Nephron (organoid): ENCODE results near the gene LAMA2.

ENCODE experiments used
- H3K27ac Mint-ChIP-seq, 3 experiments: 2 replicates each; pipeline ENCODE4 v1.8.0; 2020; ENCODE audit warnings: mixed read lengths in 3 of 3, mild to moderate bottlenecking in 2 of 3, moderate library complexity in 1 of 3
- H3K27me3 Mint-ChIP-seq: 2 replicates; pipeline ENCODE4 v1.8.0; 2021; ENCODE audit warnings: low read depth, mild to moderate bottlenecking, moderate library complexity, mixed read lengths
- H3K36me3 Mint-ChIP-seq: 2 replicates; pipeline ENCODE4 v1.8.0; 2020; ENCODE audit warnings: low read depth, mixed read lengths
- H3K4me1 Mint-ChIP-seq: 2 replicates; pipeline ENCODE4 v1.8.0; 2020; ENCODE audit warnings: mixed read lengths
- H3K4me3 Mint-ChIP-seq, 3 experiments: 2 replicates each; pipeline ENCODE4 v1.8.0; 2020; ENCODE audit warnings: mild to moderate bottlenecking in 3 of 3, mixed read lengths in 3 of 3, moderate library complexity in 2 of 3
- H3K9me3 Mint-ChIP-seq: 2 replicates; pipeline ENCODE4 v1.8.0; 2020; ENCODE audit warnings: mixed read lengths
- TF ChIP-seq, protein P1 (sequence below), 3 experiments: fragments of 200-600 bp; sonication (generic); IDR thresholded peaks; one replicate each; pipeline ENCODE4 v1.5.0; 2021; ENCODE audit warnings: antibody characterized with exemption in 3 of 3; ENCODE audit not compliant: unreplicated experiment in 3 of 3

Gene LAMA2

GRCh38 chr6:129521946-129522345 lies 639.0 kb downstream of the LAMA2 start:
- H3K27me3 Mint-ChIP-seq: no peaks in the 10 kb centered on the region
- no peaks in the 10 kb centered on the region for H3K36me3 Mint-ChIP-seq
- peaks cover 1% of the 10 kb centered on the region for H3K4me1 Mint-ChIP-seq
- H3K4me3 Mint-ChIP-seq: no peak overlapping the region
- H3K27ac Mint-ChIP-seq: no peak overlapping the region
- TF ChIP-seq, protein P1, sequence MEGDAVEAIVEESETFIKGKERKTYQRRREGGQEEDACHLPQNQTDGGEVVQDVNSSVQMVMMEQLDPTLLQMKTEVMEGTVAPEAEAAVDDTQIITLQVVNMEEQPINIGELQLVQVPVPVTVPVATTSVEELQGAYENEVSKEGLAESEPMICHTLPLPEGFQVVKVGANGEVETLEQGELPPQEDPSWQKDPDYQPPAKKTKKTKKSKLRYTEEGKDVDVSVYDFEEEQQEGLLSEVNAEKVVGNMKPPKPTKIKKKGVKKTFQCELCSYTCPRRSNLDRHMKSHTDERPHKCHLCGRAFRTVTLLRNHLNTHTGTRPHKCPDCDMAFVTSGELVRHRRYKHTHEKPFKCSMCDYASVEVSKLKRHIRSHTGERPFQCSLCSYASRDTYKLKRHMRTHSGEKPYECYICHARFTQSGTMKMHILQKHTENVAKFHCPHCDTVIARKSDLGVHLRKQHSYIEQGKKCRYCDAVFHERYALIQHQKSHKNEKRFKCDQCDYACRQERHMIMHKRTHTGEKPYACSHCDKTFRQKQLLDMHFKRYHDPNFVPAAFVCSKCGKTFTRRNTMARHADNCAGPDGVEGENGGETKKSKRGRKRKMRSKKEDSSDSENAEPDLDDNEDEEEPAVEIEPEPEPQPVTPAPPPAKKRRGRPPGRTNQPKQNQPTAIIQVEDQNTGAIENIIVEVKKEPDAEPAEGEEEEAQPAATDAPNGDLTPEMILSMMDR (IDR thresholded peaks at IDR 0.05; ENCODE audit: unreplicated experiment in 3 of 3): no peak
- H3K9me3 Mint-ChIP-seq: no peaks in the 10 kb centered on the region

DNA sequence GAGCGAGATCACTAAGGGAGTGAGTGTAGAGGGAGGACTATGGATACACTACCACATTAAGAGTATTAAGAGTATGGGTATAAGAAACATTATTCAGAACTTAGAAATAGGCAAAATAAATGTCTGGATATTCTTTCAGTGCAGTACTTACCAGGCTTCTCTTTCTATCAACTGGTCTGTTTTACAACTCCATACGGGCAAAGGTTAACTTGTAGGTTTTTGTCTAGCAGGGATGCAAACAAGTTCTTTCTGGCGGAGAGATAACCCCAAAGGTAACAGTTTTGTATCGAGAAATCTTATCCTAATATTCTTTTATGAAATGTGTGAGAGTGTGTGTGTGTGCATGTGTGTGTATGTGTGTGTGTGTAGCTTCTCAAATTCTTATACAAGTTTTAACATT lies 640.9 kb downstream of the LAMA2 start:
- Mint-ChIP-seq H3K27me3 (no peaks in the 10 kb centered on the region), H3K9me3 (no peaks in the 10 kb centered on the region), H3K27ac (peak overlapping the region in 1 of 3 experiments; percentile 38), H3K4me1 (no peaks in the 10 kb centered on the region), H3K36me3 (no peaks in the 10 kb centered on the region), H3K4me3 (no peak overlapping the region)
- TF ChIP-seq, protein P1 (IDR thresholded peaks at IDR 0.05; ENCODE audit: unreplicated experiment in 3 of 3): no peak

DNA sequence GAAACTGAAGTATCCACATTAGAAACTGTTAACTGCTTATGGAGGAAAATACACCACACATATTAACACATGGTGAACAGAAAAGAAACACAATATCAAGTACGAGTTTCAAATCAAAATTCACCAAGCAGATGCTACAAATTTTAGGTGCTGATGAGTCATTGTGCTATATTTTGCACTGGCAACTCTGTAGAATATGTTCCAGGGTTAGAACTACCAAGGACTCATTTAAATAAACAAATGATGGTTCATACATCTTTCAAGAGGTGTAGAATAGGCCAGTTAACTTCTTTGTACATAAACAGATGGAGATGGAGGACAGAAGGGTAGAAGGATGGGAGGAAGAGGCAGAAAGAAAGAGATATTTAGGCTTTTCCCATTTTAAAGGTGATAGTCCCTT lies 642.1 kb downstream of the LAMA2 start:
- no peaks in the 10 kb centered on the region for H3K4me1 Mint-ChIP-seq
- TF ChIP-seq, protein P1 (IDR thresholded peaks at IDR 0.05; ENCODE audit: unreplicated experiment in 3 of 3): no peak
- H3K27ac Mint-ChIP-seq: no peak overlapping the region
- H3K9me3 Mint-ChIP-seq: no peaks in the 10 kb centered on the region
- H3K4me3 Mint-ChIP-seq: no peak overlapping the region
- H3K36me3 Mint-ChIP-seq: no peaks in the 10 kb centered on the region
- no peaks in the 10 kb centered on the region for H3K27me3 Mint-ChIP-seq

- peaks cover 12% of the 10 kb centered on the region for H3K9me3 Mint-ChIP-seq
- no peak overlapping the region for H3K27ac Mint-ChIP-seq
- TF ChIP-seq, protein P1 (IDR thresholded peaks at IDR 0.05; ENCODE audit: unreplicated experiment in 3 of 3): no peak
- H3K4me3 Mint-ChIP-seq: no peak overlapping the region
- no peaks in the 10 kb centered on the region for H3K27me3 Mint-ChIP-seq
- H3K4me1 Mint-ChIP-seq: peaks cover 6% of the 10 kb centered on the region
- H3K36me3 Mint-ChIP-seq: peaks cover 7% of the 10 kb centered on the region
Measured at GRCh38 chr6:129534926-129535325, 652.0 kb downstream of the LAMA2 start.

GRCh38 chr6:129536271-129536670 lies 653.3 kb downstream of the LAMA2 start:
- H3K9me3 Mint-ChIP-seq: peaks cover 9% of the 10 kb centered on the region
- H3K4me1 Mint-ChIP-seq: peaks cover 6% of the 10 kb centered on the region
- no peaks in the 10 kb centered on the region for H3K27me3 Mint-ChIP-seq
- TF ChIP-seq, protein P1 (IDR thresholded peaks at IDR 0.05; ENCODE audit: unreplicated experiment in 3 of 3): no peak
- H3K4me3 Mint-ChIP-seq: no peak overlapping the region
- H3K27ac Mint-ChIP-seq: no peak overlapping the region
- peaks cover 7% of the 10 kb centered on the region for H3K36me3 Mint-ChIP-seq

DNA sequence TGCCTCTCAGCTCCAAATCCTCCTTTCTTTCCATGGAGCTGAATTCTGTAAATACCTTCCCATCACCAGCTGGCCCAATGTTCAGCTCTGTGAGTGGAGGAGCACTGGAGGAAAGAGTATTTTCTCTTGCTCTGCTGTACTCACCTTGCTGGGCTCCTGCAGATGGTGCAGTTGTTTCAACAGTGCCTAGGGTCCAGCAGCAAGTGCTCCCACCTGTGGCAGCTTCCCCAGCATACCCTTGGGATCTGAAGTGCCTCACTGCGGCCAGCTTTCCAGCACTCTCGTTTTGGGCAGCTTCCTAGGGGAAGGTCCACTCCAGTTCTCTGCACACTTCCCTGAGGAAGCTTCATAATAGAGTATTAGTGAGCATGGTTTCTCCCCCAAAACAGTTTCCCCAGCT lies 656.1 kb downstream of the LAMA2 start:
- H3K9me3 Mint-ChIP-seq: peaks cover under 1% of the 10 kb centered on the region
- no peak overlapping the region for H3K4me3 Mint-ChIP-seq
- TF ChIP-seq, protein P1 (IDR thresholded peaks at IDR 0.05; ENCODE audit: unreplicated experiment in 3 of 3): no peak
- H3K27me3 Mint-ChIP-seq: no peaks in the 10 kb centered on the region
- H3K36me3 Mint-ChIP-seq: peaks cover 2% of the 10 kb centered on the region
- no peak overlapping the region for H3K27ac Mint-ChIP-seq
- H3K4me1 Mint-ChIP-seq: peaks cover 6% of the 10 kb centered on the region
